Superior temporal gyrus (tissue), 1 donor: ENCODE data around the gene CALHM2.
"Not testable (repeated sequence)": the region's sequence is repeated elsewhere in the genome, so short reads cannot be mapped to it uniquely, and the experiment has no call there.

Experiments used
- DNase-seq: peaks from one replicate; pipeline ENCODE4 v3.0.0-alpha.2; 2016; ENCODE audit errors: extremely low spot score

CALHM2 gene

DNA sequence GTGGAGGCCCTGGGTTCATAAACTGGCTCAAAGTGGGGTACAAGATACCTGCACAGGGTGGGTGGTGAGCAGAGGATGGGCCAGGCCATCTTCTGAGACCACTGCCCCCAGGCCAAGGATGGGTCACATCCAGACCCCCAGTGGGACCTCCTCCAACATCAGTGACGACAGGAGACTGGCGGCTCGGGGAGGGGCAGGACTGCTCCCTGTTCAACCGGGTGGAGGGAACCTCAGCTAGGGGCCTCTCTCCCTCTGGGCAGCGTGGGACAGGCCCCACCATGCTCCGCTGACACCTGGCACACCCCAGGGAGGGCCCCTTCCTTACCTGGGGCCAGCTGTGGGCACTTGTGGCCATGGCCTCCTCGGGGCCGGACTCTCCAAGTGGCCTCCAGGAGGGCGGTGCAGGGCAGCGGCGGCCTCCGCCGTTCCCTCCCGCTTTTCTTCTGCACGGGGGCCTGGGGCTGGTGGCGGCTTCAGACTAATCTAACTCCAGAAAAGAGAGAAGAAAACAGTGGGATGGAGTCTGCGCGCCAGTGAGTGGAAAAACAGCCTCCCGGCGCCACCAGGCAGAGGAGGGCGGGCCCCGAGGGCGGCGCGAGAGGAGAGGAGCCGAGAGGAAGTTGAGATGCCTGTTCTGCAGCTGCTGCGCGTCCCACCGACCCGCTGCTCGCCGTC is at the start of gene CALHM2:
CALHM2 (minus strand) TSS at position 540 of the 675 bp plus-strand sequence. CDS start 2,429 bp downstream, outside the sequence.
- DNase-seq: peak; percentile 44

- DNase-seq: no peak
Measured at GRCh38 chr10:103501186-103501585, 49.0 kb upstream of the CALHM2 start.

DNA sequence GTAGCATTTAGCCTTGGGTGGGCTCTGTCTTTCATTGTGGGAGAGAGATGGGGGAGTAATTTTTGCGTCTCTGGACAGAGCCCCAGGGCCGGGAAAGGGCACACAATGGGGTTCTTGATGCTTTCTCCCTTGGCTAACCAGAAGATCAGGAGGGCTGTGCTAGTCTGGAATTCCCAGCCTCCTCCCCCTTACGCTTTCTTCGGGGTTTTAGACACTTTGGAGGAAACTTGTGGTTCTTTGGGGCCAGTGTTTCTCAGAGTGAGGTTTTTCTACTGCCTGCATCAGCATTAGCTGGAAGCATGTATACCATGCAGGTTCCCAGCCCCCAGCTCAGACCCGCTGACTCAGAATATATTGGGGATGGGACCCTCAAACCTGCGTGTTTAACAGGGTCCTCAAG is 48.3 kb upstream of the CALHM2 start:
- no peak for DNase-seq

DNA sequence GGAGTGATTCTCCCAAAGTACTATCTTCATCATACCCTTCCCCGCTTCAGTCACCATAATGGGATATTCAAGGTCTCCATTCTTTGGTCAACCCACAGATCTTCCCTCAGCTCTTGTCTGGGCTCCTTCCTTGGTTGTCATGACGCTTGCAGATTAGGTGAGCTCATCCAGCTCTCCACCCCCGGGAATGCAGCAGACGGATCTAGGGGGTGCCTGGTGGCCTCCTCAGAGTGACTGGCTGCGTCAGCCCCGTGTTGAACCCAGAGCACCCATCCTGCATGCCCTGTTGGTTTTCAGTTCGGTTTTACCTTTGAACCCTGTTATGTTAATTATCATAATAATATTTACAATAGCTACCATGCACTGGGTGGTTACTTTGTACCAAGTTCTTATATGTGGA is 47.7 kb upstream of the CALHM2 start:
- peak; percentile 33 for DNase-seq

- DNase-seq: no peak
Measured at GRCh38 chr10:103498936-103499638, 46.9 kb upstream of the CALHM2 start.

DNA sequence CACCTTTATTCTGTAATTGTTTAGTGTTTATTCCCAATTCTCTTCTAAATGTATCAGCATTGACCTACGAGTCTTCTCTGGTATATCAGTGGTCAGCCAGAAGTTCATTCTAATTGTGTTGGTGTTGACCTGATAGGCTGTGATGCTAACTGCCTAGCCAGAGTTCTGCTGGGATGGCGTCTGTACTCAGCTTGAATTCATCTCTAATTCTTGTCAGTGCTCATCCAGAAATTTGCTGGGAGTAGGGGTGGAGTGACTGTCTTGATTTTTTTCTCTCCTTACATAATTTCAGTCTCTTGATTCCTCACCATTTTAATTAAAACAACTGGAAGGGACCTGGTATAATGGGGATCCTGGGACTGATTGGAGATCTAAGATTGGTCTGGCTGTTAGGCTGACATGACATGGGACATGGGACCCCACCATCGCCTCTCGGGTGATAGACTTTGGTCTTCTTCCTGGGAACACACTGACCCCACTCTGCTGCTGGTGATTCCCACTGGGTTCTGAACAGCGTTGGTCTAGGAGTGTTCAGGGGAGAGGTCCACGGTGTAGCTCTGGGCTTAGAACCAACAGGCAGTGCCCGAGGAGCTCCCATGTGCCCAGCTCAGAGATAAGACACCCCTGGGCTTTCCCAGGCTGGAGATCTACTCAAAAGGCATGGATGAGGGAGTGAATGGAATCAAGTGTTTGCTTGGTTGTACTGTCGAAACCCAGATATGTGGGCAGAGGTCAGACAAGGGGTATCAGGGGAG is 45.2 kb upstream of the CALHM2 start:
- peak; percentile 19 for DNase-seq

GRCh38 chr10:103495321-103495720 is 43.2 kb upstream of the CALHM2 start:
- DNase-seq: no peak

- no peak for DNase-seq
Measured at GRCh38 chr10:103493916-103494877, 42.0 kb upstream of the CALHM2 start.

DNA sequence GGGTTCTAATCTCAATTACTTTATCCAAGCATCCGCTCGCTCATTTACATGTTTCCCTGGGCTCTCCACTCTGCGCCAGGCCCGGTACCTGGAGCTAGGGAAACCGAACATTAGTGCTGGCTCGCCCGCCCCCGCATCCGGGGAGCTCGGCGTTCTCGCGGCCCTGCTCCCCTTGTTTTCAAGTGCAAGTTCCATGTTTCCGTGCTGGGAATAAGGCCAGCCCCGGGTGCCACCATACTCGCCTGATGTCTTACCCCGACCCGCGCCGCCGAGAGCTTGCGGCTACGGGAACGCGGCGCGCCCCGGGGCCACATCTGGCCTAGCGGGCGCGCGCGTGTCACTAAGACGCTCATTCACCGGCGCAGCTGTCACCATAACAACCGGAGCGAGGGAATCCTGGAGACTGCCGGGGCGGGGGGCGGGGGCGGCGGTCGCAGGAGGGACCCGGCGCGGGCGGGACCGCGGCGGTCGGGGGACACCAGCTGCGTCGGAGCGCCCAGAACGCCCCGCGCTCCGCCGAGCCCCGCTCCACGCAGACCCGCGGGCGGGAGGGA is 41.3 kb upstream of the CALHM2 start, which contains the start of gene NEURL1:
NEURL1 (plus strand) TSS at position 344 of the 554 bp plus-strand sequence. CDS start 683 bp downstream, outside the sequence.
- peak; percentile 34 for DNase-seq

DNA sequence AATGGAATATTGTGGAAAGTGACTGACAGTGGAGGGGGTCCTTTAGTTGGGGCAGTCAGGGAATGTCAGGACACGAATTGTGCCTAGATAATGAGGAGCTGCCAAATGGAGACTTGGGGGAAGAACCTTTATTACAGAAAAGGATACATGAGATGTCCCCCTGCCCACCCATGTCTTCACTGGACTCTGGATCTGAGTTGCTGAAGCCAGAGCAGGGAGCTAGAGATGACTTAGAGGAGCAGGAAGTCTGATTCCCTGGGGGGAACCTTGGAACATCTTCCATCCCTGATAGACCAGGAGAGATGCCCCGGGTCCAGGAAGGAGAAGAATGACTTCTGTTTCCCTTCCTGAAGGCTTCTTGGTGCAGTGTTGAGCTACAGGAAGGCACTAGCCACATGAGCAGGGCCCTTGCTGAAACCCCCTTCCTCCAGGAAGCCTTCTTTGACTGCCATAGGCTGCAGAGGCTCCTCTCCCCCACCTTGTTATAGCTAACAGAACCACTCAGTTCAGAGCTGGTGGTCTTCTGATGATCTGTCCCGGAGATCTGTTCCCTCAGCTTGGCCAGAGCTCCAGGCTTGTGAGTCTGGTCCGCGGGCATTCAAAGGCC is 40.6 kb upstream of the CALHM2 start:
- DNase-seq: no peak

DNA sequence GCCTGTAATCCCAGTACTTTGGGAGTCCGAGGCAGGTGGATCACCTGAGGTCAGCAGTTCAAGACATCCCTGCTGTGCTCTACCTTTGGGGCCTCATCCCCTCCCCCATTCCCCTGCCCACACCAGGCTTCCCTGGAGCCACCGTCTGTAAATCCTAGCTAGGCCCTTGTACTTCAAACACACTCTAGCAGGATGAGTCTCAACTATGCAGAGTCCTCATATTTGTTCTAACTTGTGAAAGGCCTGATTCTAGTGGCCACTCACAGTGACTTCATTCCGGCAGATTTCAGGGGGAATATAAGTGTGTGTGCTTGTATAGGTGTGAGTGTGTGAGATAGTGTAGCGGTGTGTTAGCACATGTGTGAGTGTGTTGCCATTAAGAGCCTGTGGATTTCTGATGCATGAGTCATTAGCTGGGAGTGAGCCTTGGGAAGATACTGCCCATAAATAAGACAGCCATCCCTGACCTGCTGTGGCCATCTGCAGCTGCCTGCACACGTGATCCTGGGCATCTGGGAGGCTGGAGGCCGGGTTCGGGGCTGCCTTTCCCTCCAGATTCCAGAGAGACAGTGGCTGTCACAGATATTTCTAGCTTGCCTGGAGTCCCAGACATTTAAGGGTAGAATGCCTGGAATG is 39.7 kb upstream of the CALHM2 start:
- DNase-seq: peak; percentile 13

DNA sequence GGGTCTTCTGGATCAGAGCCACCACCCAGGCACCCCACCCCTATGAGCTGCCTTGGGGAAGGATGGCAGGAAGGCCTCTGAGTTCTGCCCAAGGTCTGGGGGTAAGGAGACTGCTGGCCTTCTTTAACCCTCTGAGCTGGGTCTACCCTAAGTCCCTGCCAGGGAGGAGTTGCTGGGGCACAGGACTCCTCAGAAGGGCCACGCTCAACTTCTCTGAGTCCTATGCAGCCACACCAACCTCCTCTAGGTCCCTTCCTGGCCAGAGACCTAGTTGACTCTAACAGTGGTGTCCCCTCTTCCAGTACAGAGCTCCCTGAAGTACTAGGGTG is 38.8 kb upstream of the CALHM2 start:
- no peak for DNase-seq

DNA sequence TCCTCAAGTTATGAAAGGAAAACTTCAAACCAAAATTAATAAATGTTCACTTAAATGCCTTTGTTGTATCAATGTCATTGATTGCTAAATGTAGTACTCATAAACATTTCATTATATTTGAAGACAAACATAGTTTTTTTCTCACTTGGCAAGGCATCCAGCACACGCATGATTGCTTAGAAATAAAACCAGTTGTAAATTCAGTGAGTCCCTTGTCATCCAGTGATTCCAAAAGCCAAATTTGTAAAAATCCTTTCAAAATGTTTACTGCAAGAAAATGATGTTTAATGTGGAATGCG is 35.2 kb upstream of the CALHM2 start:
- DNase-seq: no peak

- not testable (repeated sequence) for DNase-seq
Measured at GRCh38 chr10:103486635-103487409, 34.7 kb upstream of the CALHM2 start.

DNA sequence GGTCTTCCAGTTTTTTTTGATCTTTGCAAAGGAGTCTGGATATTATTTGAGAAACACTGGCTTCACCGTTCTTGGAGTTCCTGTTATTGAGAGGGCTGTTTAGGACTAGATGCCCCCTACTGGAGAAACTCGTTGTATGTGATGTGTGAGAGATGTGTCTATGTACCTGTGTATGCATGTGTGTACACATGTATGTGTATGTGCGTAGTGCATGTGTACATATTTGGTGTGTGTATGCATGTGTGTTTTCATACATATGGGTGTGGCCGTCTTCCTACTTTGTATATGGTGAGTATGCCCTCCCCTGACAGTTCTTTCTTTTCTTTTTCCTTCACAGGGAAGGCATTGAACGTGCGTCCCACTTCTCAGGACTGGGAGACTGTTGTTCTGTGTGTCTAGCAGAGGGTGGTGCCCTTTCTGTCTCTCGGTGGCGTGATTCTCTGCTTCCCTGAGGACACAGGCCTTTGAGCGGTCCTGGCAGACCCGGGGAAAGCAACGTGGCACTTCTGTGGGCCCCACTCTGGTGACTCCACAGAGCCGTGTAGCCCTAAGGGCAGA is 29.9 kb upstream of the CALHM2 start:
- peak; percentile 55 for DNase-seq

DNA sequence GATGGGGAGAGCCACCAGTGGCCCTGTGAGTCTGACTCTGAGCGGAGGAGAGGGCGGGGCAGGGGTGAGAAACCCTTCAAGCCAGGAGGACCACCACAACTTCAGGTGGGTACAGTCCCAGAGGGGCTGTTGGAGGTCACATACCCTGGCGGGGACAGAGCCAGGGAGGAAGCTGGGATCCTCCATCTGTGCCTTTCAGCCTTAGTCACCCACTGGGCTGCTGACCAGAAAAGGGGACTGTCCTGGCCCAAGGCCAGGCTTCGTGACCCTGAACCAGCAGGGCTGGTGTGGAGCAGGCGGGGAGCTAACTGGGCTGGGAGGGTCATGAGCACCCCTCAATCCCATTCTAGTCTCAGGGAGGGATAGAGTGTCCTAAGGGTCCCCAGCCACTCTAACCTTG is 28.4 kb upstream of the CALHM2 start:
- DNase-seq: no peak

DNA sequence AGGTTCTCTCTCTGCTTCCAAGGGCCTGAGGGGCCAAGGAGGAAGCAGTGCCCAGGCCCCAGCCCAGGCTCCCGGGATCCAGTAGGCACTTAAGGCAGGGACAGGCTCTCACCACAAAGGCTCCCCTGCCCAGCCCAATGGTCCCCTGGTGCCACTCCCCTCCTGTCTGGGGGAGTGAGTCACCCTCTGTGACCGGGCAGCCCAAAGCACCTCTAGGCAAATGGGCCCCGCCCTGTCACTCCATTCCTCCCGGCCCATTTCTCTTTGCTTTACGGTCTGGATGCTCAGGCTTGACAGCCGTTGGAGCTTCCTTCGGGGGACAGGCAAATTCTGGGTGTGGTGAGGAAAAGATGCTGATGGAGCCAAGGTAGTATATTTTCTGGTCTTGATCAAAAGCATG is 27.0 kb upstream of the CALHM2 start, which contains the start of gene CALHM3:
CALHM3 (minus strand) TSS at position 106 of the 400 bp plus-strand sequence. CDS start 208 bp downstream, outside the sequence.
- DNase-seq: no peak

DNA sequence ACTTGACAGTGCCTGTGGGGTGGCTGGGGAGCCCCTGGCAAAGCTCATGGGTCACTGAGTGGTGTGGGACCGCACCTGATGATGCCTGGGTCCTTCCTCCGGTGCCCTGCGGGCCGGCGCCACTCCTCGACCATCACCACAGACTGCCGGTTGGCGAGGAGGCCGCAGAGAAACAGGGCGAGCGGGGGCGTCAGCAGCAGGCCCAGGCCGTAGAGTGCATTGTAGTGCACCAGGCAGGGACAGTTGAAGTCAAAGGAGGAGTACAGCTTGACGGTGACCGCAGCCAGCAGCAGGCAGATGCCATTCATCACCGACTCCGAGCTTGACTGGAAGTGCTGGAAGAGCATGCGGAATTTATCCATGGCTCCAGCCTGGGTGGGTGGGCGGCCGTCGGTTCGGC is 26.5 kb upstream of the CALHM2 start:
- no peak for DNase-seq
